Bronchial epithelial cell (primary cell): ENCODE results near the gene ATRIP. TPM values are rescaled to one million over a fixed set of nuclear protein-coding genes. Genes with fewer than 3 reads are reported as not detected.
A peak's percentile ranks its signal among the peaks of the same experiment; 100 is the strongest.

Experiments used
- DNase-seq: peaks from one replicate; pipeline ENCODE4 v3.0.0-alpha.2; 2010; ENCODE audit warnings: low read depth
- FAIRE-seq: peaks from 2 replicates; lab custom pipeline; 2011; peaks lifted over from hg19 to GRCh38; lab: Jason Lieb, UNC
- H3K27me3 ChIP-seq: 2 replicates; pipeline ENCODE4 v1.5.1; 2011; ENCODE audit warnings: low read length; ENCODE audit not compliant: control insufficient read depth, insufficient read depth
- H3K36me3 ChIP-seq: 2 replicates; pipeline ENCODE4 v1.5.1; 2011; ENCODE audit warnings: low read length; ENCODE audit not compliant: control insufficient read depth, insufficient read depth
- H3K4me3 ChIP-seq: 2 replicates; pipeline ENCODE4 v1.5.1; 2011; ENCODE audit warnings: mild to moderate bottlenecking, low read depth, low read length, control low read depth
- total RNA-seq: library from RNA; depleted of rRNA; stranded (reverse); fragments of >200 nt; gene quantifications from 2 replicates; pipeline ENCODE4 v1.2.1, GENCODE V29; 2014
- TF ChIP-seq, protein P1 (sequence below): IDR thresholded peaks from 2 replicates; pipeline ENCODE4 v1.5.1; 2011; ENCODE audit warnings: mild to moderate bottlenecking, moderate library complexity, low read length, control low read depth, inconsistent platforms; ENCODE audit not compliant: insufficient read depth, severe bottlenecking

ATRIP gene
- total RNA-seq, 1 donor from 2014 or later = 5.5 TPM

DNA sequence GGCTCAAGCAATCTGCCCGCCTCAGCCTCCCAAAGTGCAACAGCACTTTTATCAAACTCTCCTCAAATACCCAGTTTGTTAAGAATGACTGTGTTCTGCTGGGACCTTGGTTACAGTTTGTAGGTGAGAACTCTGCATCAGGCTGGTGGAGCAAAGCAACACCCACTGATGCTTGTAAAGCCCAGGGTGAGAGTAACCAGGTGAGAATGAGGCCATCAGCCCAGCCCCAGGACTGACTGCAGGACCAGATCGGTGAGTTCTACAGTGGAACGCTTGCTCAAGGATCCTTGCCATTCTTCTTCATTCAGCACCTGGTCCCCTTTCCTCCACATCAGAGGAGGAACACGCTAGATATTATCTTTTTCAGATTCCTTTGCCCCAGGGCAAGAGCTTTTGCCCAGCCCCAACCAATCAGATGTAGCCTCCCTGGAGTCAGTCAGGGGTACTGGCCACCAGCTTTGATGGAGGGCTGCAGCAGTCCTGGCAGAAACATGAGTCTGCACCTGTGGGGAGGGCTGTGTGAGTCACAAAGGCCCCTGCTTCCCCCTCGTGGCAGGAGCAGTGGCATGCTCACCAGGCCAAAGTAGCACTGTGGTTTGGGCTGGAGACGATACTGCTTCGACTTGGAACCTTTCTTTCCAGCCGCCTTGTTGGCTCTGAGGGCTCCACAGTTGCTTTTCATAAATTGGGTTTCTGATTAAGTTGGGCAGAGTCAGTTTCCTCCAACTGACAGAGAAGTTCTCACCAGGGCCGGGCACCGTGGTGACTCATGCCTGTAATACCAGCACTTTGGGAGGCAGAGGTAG, 60.9 kb downstream of the ATRIP start:
- Histone ChIP-seq H3K27me3 (no peaks in the 10 kb centered on the region), H3K36me3 (no peaks in the 10 kb centered on the region), H3K4me3 (no peak overlapping the region)
- TF ChIP-seq, protein P1, sequence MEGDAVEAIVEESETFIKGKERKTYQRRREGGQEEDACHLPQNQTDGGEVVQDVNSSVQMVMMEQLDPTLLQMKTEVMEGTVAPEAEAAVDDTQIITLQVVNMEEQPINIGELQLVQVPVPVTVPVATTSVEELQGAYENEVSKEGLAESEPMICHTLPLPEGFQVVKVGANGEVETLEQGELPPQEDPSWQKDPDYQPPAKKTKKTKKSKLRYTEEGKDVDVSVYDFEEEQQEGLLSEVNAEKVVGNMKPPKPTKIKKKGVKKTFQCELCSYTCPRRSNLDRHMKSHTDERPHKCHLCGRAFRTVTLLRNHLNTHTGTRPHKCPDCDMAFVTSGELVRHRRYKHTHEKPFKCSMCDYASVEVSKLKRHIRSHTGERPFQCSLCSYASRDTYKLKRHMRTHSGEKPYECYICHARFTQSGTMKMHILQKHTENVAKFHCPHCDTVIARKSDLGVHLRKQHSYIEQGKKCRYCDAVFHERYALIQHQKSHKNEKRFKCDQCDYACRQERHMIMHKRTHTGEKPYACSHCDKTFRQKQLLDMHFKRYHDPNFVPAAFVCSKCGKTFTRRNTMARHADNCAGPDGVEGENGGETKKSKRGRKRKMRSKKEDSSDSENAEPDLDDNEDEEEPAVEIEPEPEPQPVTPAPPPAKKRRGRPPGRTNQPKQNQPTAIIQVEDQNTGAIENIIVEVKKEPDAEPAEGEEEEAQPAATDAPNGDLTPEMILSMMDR = peak; percentile 75
- no peak for FAIRE-seq
- peak; percentile 80 for DNase-seq

DNA sequence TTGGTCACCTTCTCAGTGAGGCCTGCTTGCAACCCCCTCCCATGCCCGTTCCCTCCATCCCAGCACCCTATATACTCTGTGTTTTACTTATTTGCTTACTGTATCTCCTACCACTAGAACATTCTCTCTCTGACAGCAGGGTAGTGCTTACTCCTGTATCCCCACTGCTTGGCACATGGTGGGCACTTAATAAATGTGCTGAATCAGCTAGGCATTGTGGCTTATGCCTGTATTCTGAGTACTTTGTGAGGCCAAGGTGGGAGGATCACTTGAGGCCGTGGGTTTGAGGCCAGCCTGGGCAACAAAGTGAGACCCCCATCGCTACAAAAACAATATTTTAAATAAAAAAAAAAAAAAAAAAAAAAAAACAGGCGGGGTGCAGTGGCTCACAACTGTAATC, 65.0 kb downstream of the ATRIP start:
- Histone ChIP-seq H3K27me3 (no peaks in the 10 kb centered on the region), H3K4me3 (no peak overlapping the region), H3K36me3 (no peaks in the 10 kb centered on the region)
- DNase-seq = no peak
- FAIRE-seq = no peak
- TF ChIP-seq, protein P1 = no peak

- TF ChIP-seq, protein P1 = no peak
- FAIRE-seq = no peak
- Histone ChIP-seq H3K36me3 (peaks cover 7% of the 10 kb centered on the region), H3K4me3 (no peak overlapping the region), H3K27me3 (no peaks in the 10 kb centered on the region)
- no peak for DNase-seq
These were observed 68.1 kb downstream of the ATRIP start for GRCh38 chr3:48514431-48515227.

Other genes starting within 250 kb of the ATRIP start
- 11.3 and 22.1 TPM in 2 replicates for gene CAMP, start 223.2 kb upstream of the ATRIP start, total RNA-seq
- 3.7 and 5.8 TPM in 2 replicates for gene ZNF589, start 205.6 kb upstream of the ATRIP start, total RNA-seq
- 31.7 and 40.8 TPM in 2 replicates for gene NME6, start 145.4 kb upstream of the ATRIP start, total RNA-seq
- not detected in 2 replicates for gene SPINK8, start 113.1 kb upstream of the ATRIP start, total RNA-seq
- not detected in 2 replicates for gene FBXW12, start 74.5 kb upstream of the ATRIP start, total RNA-seq
- gene PLXNB1, start 16.7 kb upstream of the ATRIP start, total RNA-seq = 63.7 and 90.4 TPM in 2 replicates
- 48.4 and 55.3 TPM in 2 replicates for gene CCDC51, start 6.6 kb upstream of the ATRIP start, total RNA-seq
- 190 and 360 TPM in 2 replicates for gene TMA7, start 6.5 kb upstream of the ATRIP start, total RNA-seq
- gene SHISA5, start 57.4 kb downstream of the ATRIP start, total RNA-seq = 87.1 and 131 TPM in 2 replicates
- 18.2 and 20.2 TPM in 2 replicates for gene PFKFB4, start 110.1 kb downstream of the ATRIP start, total RNA-seq
- 9.6 and 12.9 TPM in 2 replicates for gene UCN2, start 117.0 kb downstream of the ATRIP start, total RNA-seq
- gene COL7A1, start 148.6 kb downstream of the ATRIP start, total RNA-seq = 147 and 173 TPM in 2 replicates
- 473 and 946 TPM in 2 replicates for gene UQCRC1, start 162.9 kb downstream of the ATRIP start, total RNA-seq
- not detected in 2 replicates for gene TMEM89, start 175.0 kb downstream of the ATRIP start, total RNA-seq
- 33.8 and 45.8 TPM in 2 replicates for gene SLC26A6, start 188.7 kb downstream of the ATRIP start, total RNA-seq
- gene CELSR3, start 216.1 kb downstream of the ATRIP start, total RNA-seq = 1.0 and 1.1 TPM in 2 replicates
- 10.5 and 14.3 TPM in 2 replicates for gene NCKIPSD, start 239.2 kb downstream of the ATRIP start, total RNA-seq